AG04449 (cell line): ENCODE results near the gene EEFSEC.

ENCODE experiments used
- CTCF ChIA-PET: fragments of 350-600 bp; formaldehyde crosslinking; extraction: SDS; loops from one replicate; lab custom pipeline; 2021; ENCODE audit warnings: antibody characterized with exemption; lab: Yijun Ruan, JAX
- POLR2A ChIA-PET: fragments of 400-600, 350-600 bp; formaldehyde crosslinking; extraction: SDS; loops from one replicate; lab custom pipeline; 2020; ENCODE audit warnings: antibody characterized with exemption, inconsistent platforms; lab: Yijun Ruan, JAX
- DNase-seq: peaks from one replicate; pipeline ENCODE4 v3.0.0-alpha.2; 2010; ENCODE audit warnings: low read depth, low spot score
- H3K4me3 ChIP-seq: 2 replicates; pipeline ENCODE4 v1.5.1; 2011; ENCODE audit warnings: low read depth, mild to moderate bottlenecking, control low read depth, low read length
- CTCF ChIP-seq: IDR thresholded peaks from one replicate; pipeline ENCODE4 v1.5.1; 2011; ENCODE audit warnings: mild to moderate bottlenecking, moderate library complexity, low read length, control low read depth, inconsistent platforms; ENCODE audit not compliant: insufficient read depth; ENCODE audit errors: missing control alignments

EEFSEC gene

GRCh38 chr3:128227507-128227906 lies 74.2 kb downstream of the EEFSEC start:
- ChIA-PET CTCF (interaction anchor here (0.9 to 6.6 kb wide), 6 partner anchors 10 to 381 kb away, joined by 3 to 68 read pairs (median 10); no protein-coding TSS in a partner anchor), POLR2A (no interaction called here)
- no peak for DNase-seq
- H3K4me3 ChIP-seq = no peak overlapping the region
- no peak for TF ChIP-seq CTCF

GRCh38 chr3:128228366-128228910 lies 75.2 kb downstream of the EEFSEC start:
- ChIA-PET CTCF (interaction anchor here (1.7 kb wide), 1 partner anchor 94 kb away, joined by 7 read pairs; no protein-coding TSS in a partner anchor), POLR2A (no interaction called here)
- H3K4me3 ChIP-seq = no peak overlapping the region
- TF ChIP-seq CTCF = no peak
- DNase-seq = no peak

DNA sequence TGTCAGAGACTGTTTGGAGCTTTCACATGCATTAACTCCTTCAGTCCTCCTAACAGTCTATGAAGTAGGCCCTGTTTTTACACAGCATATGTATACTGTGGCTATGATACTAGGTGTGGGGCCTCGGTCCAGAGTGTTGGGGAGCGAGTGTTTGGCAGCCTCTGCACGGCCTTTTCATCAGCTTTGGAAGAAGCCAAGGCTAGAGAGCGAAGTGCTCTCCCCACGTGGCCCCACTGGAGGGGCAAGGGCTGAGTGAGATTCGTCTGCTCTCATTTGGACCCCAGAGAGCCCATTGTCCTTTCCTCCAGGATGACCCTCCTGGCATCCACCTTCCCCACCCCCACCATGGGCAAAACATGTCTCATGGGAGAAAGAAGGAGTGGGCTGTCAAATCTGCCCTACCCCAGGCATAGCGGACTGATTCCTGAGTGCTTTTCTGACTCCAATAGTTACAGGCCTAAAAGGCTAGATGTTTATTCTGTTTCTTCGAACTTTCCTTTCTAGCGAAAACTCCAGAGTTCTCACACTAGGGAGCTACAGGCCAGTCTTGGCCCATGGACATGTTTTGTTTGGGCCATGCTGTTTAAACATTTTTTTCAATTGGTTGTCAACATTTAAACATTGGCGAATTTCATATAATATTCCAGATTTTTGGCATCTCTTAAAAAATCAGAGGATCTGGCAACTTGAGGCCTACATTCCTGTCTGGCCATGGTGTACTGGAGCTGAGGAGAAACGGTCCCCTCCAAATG lies 76.0 kb downstream of the EEFSEC start:
- no peak overlapping the region for H3K4me3 ChIP-seq
- POLR2A ChIA-PET = no interaction called here
- CTCF ChIA-PET = interaction anchor here (1.7 kb wide), 1 partner anchor 93 kb away, joined by 7 read pairs; no protein-coding TSS in a partner anchor
- no peak for TF ChIP-seq CTCF
- no peak for DNase-seq

- TF ChIP-seq CTCF = no peak
- ChIA-PET POLR2A (no interaction called here), CTCF (interaction anchor here (1.3 to 1.6 kb wide), 2 partner anchors 8 to 39 kb away, joined by 3 to 5 read pairs; no protein-coding TSS in a partner anchor)
- no peak for DNase-seq
- H3K4me3 ChIP-seq = no peak overlapping the region
Observed at GRCh38 chr3:128231606-128232005, 78.3 kb downstream of the EEFSEC start.

GRCh38 chr3:128232376-128233178 lies 79.3 kb downstream of the EEFSEC start:
- DNase-seq = no peak
- TF ChIP-seq CTCF = no peak
- H3K4me3 ChIP-seq = no peak overlapping the region
- ChIA-PET CTCF (interaction anchor here (1.0 to 2.0 kb wide), 3 partner anchors 9 to 60 kb away, joined by 3 to 5 read pairs (median 5); no protein-coding TSS in a partner anchor), POLR2A (no interaction called here)
